Lung (tissue), 12 donors: ENCODE data around the gene NOD1. TPM values are rescaled to one million over a fixed set of nuclear protein-coding genes. Genes with fewer than 3 reads are reported as not detected.
A peak's percentile ranks its signal among the peaks of the same experiment; 100 is the strongest.

ENCODE experiments used
- ATAC-seq: fragments of 200-7000 bp; cut with Tn5 transposase; one replicate; pipeline ENCODE4 v1.9.1; 2020; ENCODE audit warnings: moderate number of reproducible peaks; ENCODE audit not compliant: insufficient read depth, low FRiP score
- DNase-seq, 3 donors: peaks; one replicate each; pipeline ENCODE4 v3.0.0-alpha.2; 2013 to 2017
- H3K27ac ChIP-seq, 2 donors: one replicate each; pipeline ENCODE4 v1.5.1; 2013; ENCODE audit warnings: mild to moderate bottlenecking in 2 of 2, moderate library complexity in 2 of 2, control low read depth in 1 of 2, inconsistent platforms in 1 of 2, low read depth in 1 of 2, low read length in 1 of 2
- H3K27me3 ChIP-seq, 3 donors: one replicate each; pipeline ENCODE4 v1.5.1; 2013; ENCODE audit warnings: low read length in 2 of 3; ENCODE audit not compliant: control insufficient read depth in 3 of 3, insufficient read depth in 3 of 3
- H3K36me3 ChIP-seq, 4 donors: one replicate each; pipeline ENCODE4 v1.5.1; 2013; ENCODE audit warnings: low read length in 4 of 4, mild to moderate bottlenecking in 1 of 4, moderate library complexity in 1 of 4; ENCODE audit not compliant: control insufficient read depth in 4 of 4, insufficient read depth in 4 of 4
- H3K4me1 ChIP-seq, 5 donors: one replicate each; pipeline ENCODE4 v1.5.1; 2013; ENCODE audit warnings: low read length in 5 of 5, mild to moderate bottlenecking in 2 of 5, moderate library complexity in 1 of 5; ENCODE audit not compliant: control insufficient read depth in 5 of 5, insufficient read depth in 5 of 5
- H3K4me3 ChIP-seq: one replicate; pipeline ENCODE4 v1.5.1; 2013; ENCODE audit warnings: mild to moderate bottlenecking, control low read depth, moderate library complexity
- H3K9ac ChIP-seq, 2 donors: one replicate each; pipeline ENCODE4 v1.5.1; 2013; ENCODE audit warnings: low read length in 2 of 2, control low read depth in 1 of 2; ENCODE audit not compliant: insufficient read depth in 1 of 2
- H3K9me3 ChIP-seq, 4 donors: one replicate each; pipeline ENCODE4 v1.5.1; 2013; ENCODE audit warnings: low read length in 3 of 4, mild to moderate bottlenecking in 1 of 4, moderate library complexity in 1 of 4; ENCODE audit not compliant: control insufficient read depth in 4 of 4, insufficient read depth in 3 of 4
- CTCF ChIP-seq: IDR thresholded peaks from 2 replicates; pipeline ENCODE4 v1.5.1; 2012; ENCODE audit warnings: mild to moderate bottlenecking; ENCODE audit errors: control extremely low read depth, extremely low read depth
- WGBS, 2 donors: extraction: QIAGEN DNeasy Blood & Tissue Kit; methylation state at CpG; one replicate each; pipeline ENCODE4 v1.1.7; 2013; 5-methylcytosine and 5-hydroxymethylcytosine counted together
- polyA plus RNA-seq, 2 donors: library from polyadenylated mRNA; stranded (reverse); fragments of 200-250 nt; gene quantifications; one replicate each; pipeline ENCODE4 v1.2.1, GENCODE V29; 2013
- total RNA-seq, 2 donors: library from RNA; depleted of rRNA in 1 of 2; stranded (reverse); fragments of >200 nt in 1 of 2; gene quantifications; one replicate each; pipeline ENCODE4 v1.2.1, GENCODE V29; 2014 to 2021
- donor health status: control.
- donor health status: control.
- donor health status: Bipolar disorder and iron deficiency.
- donor health status: healthy.
- donor health status: DM: yes; HTN: yes; CAD: no.

The NOD1 gene
- total and polyA plus RNA-seq, 4 donors = 11.5 to 46.1 (median 21.5) TPM

GRCh38 chr7:30434140-30434799 lies 44.3 kb downstream of the NOD1 start:
- Histone ChIP-seq H3K9ac (no peak overlapping the region), H3K36me3 (peaks cover 6 to 37% (median 10%) of the 10 kb centered on the region in 4 donors), H3K27me3 (no peaks in the 10 kb centered on the region), H3K4me1 (peaks cover 10 to 40% (median 19%) of the 10 kb centered on the region in 5 donors), H3K4me3 (no peak overlapping the region), H3K9me3 (peaks cover 0 to 2% (median 0%) of the 10 kb centered on the region in 4 donors), H3K27ac (peak overlapping the region in 1 of 2 donors; percentile 41)
- peak in 1 of 3 donors; percentile 46 for DNase-seq
- WGBS, 2 donors = 56 to 75% methylated on average over 6 of the region's 6 CpGs
- TF ChIP-seq CTCF = no peak
- no peak for ATAC-seq

GRCh38 chr7:30433506-30433905 lies 45.1 kb downstream of the NOD1 start:
- H3K36me3 ChIP-seq = peaks cover 7 to 41% (median 11%) of the 10 kb centered on the region in 4 donors
- 68 to 78% methylated on average over 1 of the region's 1 CpG for WGBS, 2 donors
- no peak for TF ChIP-seq CTCF
- peaks cover 0 to 2% (median 0%) of the 10 kb centered on the region in 4 donors for H3K9me3 ChIP-seq
- DNase-seq = peak in 1 of 3 donors; percentile 33
- H3K4me1 ChIP-seq = peaks cover 10 to 40% (median 19%) of the 10 kb centered on the region in 5 donors
- H3K27ac ChIP-seq = peak overlapping the region in 1 of 2 donors; percentile 49
- peak; percentile 4 for ATAC-seq
- no peak overlapping the region for H3K9ac ChIP-seq
- H3K27me3 ChIP-seq = no peaks in the 10 kb centered on the region
- no peak overlapping the region for H3K4me3 ChIP-seq

GRCh38 chr7:30433082-30433481 lies 45.5 kb downstream of the NOD1 start:
- H3K27ac ChIP-seq = peak overlapping the region in 1 of 2 donors; percentile 49
- peaks cover 10 to 40% (median 19%) of the 10 kb centered on the region in 5 donors for H3K4me1 ChIP-seq
- 15 to 28% methylated on average over 3 of the region's 3 CpGs for WGBS, 2 donors
- peaks cover 0 to 2% (median 0%) of the 10 kb centered on the region in 4 donors for H3K9me3 ChIP-seq
- H3K27me3 ChIP-seq = no peaks in the 10 kb centered on the region
- no peak overlapping the region for H3K4me3 ChIP-seq
- peaks cover 7 to 38% (median 10%) of the 10 kb centered on the region in 4 donors for H3K36me3 ChIP-seq
- ATAC-seq (peak; percentile 58), DNase-seq (peak; percentile 86 to 98 (median 97))
- TF ChIP-seq CTCF = no peak
- H3K9ac ChIP-seq = no peak overlapping the region
